GM12878 (cell line): ENCODE data around the gene POLD4. TPM values are rescaled to one million over a fixed set of nuclear protein-coding genes. Genes with fewer than 3 reads are reported as not detected.

Experiments
- ATF7 ChIP-seq: fragments of 450-650 bp; IDR thresholded peaks from 2 replicates; pipeline ENCODE4 v1.6.1; 2016; ENCODE audit warnings: low read depth, mild to moderate bottlenecking
- BCL11A ChIP-seq: IDR thresholded peaks from 2 replicates; pipeline ENCODE4 v1.6.1; 2011; ENCODE audit warnings: low read depth, low read length
- BCL3 ChIP-seq: IDR thresholded peaks from 2 replicates; pipeline ENCODE4 v1.6.1; 2011; ENCODE audit warnings: borderline replicate concordance, low read depth, mild to moderate bottlenecking, moderate library complexity, low read length; ENCODE audit not compliant: insufficient read depth, poor library complexity, severe bottlenecking
- BMI1 ChIP-seq: fragments of 450-650 bp; IDR thresholded peaks from 2 replicates; pipeline ENCODE4 v1.6.1; 2016; ENCODE audit warnings: mild to moderate bottlenecking, moderate library complexity, borderline replicate concordance
- CBX3 ChIP-seq: fragments of 200-600 bp; sonication (generic); IDR thresholded peaks from 2 replicates; pipeline ENCODE4 v1.6.1; 2016; ENCODE audit warnings: low read depth, borderline replicate concordance
- CHD1 ChIP-seq: IDR thresholded peaks from 2 replicates; pipeline ENCODE4 v1.6.1; 2012; ENCODE audit warnings: low read depth, low read length, improper control_type of control experiment
- CREM ChIP-seq: IDR thresholded peaks from 2 replicates; pipeline ENCODE4 v1.6.1; 2014; ENCODE audit warnings: antibody characterized with exemption, low read depth
- DPF2 ChIP-seq: fragments of 450-650 bp; IDR thresholded peaks from 2 replicates; pipeline ENCODE4 v1.6.1; 2017; ENCODE audit warnings: mild to moderate bottlenecking
- GATAD2B ChIP-seq: fragments of 450-650 bp; conservative IDR thresholded peaks from 2 replicates; pipeline ENCODE4 v1.6.1; 2017; ENCODE audit warnings: low read depth, mild to moderate bottlenecking, moderate library complexity
- HDGF ChIP-seq: fragments of 450-650 bp; IDR thresholded peaks from 2 replicates; pipeline ENCODE4 v1.6.1; 2016; ENCODE audit warnings: antibody characterized with exemption
- IKZF1 ChIP-seq: fragments of 450-650 bp; conservative IDR thresholded peaks from 2 replicates; pipeline ENCODE4 v1.6.1; 2017; ENCODE audit warnings: antibody characterized with exemption, mild to moderate bottlenecking
- IKZF2 ChIP-seq, 2 experiments: fragments of 450-650 bp; IDR thresholded peaks; 2 replicates each; pipeline ENCODE4 v1.6.1; 2017; ENCODE audit warnings: mild to moderate bottlenecking in 2 of 2, moderate library complexity in 2 of 2
- JUNB ChIP-seq: IDR thresholded peaks from 2 replicates; pipeline ENCODE4 v1.6.1; 2016; ENCODE audit warnings: antibody characterized with exemption, mild to moderate bottlenecking
- KAT2A ChIP-seq: conservative IDR thresholded peaks from 2 replicates; pipeline ENCODE4 v1.6.1; 2011; ENCODE audit warnings: low read depth, low read length; ENCODE audit not compliant: control insufficient read depth
- MEF2A ChIP-seq: IDR thresholded peaks from 2 replicates; pipeline ENCODE4 v1.6.1; 2011; ENCODE audit warnings: low read depth, mild to moderate bottlenecking, low read length, moderate library complexity; ENCODE audit not compliant: insufficient read depth
- NFIC ChIP-seq: IDR thresholded peaks from 2 replicates; pipeline ENCODE4 v1.6.1; 2012; ENCODE audit warnings: low read depth, mild to moderate bottlenecking, inconsistent platforms, low read length, moderate library complexity
- NR2F1 ChIP-seq: fragments of 450-650 bp; conservative IDR thresholded peaks from 2 replicates; pipeline ENCODE4 v1.6.1; 2017; ENCODE audit warnings: mild to moderate bottlenecking
- PAX5 ChIP-seq: IDR thresholded peaks from 2 replicates; pipeline ENCODE4 v1.6.1; 2011; ENCODE audit warnings: low read depth, low read length, borderline replicate concordance
- RELA ChIP-seq: fragments of 450-650 bp; IDR thresholded peaks from 2 replicates; pipeline ENCODE4 v1.8.0; 2014; ENCODE audit warnings: borderline replicate concordance; ENCODE audit not compliant: partially characterized antibody
- RUNX3 ChIP-seq: IDR thresholded peaks from 2 replicates; pipeline ENCODE4 v1.6.1; 2012; ENCODE audit warnings: low read length, inconsistent platforms
- SIX5 ChIP-seq: IDR thresholded peaks from 2 replicates; pipeline ENCODE4 v1.6.1; 2011; ENCODE audit warnings: mild to moderate bottlenecking, low read depth, low read length, moderate library complexity; ENCODE audit not compliant: severe bottlenecking
- SPI1 ChIP-seq: IDR thresholded peaks from 2 replicates; pipeline ENCODE4 v1.6.1; 2011; ENCODE audit warnings: low read depth, mild to moderate bottlenecking, low read length, moderate library complexity, borderline replicate concordance; ENCODE audit not compliant: insufficient read depth
- SREBF1 ChIP-seq: IDR thresholded peaks from 2 replicates; pipeline ENCODE4 v1.6.1; 2012; ENCODE audit warnings: mild to moderate bottlenecking, low read length
- SRF ChIP-seq, 2 experiments: IDR thresholded peaks; 2 replicates each; pipeline ENCODE4 v1.6.1; 2011; ENCODE audit warnings: low read depth in 2 of 2, low read length in 2 of 2, mild to moderate bottlenecking in 1 of 2, moderate library complexity in 1 of 2
- TAF1 ChIP-seq: IDR thresholded peaks from 2 replicates; pipeline ENCODE4 v1.6.1; 2011; ENCODE audit warnings: mild to moderate bottlenecking, low read depth, low read length, borderline replicate concordance
- USF1 ChIP-seq: IDR thresholded peaks from 2 replicates; pipeline ENCODE4 v1.6.1; 2011; ENCODE audit warnings: borderline replicate concordance, low read depth, mild to moderate bottlenecking, moderate library complexity, mixed read lengths, low read length; ENCODE audit not compliant: insufficient read depth; ENCODE audit errors: extremely low read length
- YY1 ChIP-seq: IDR thresholded peaks from 2 replicates; pipeline ENCODE4 v1.6.1; 2011; ENCODE audit warnings: low read depth, mild to moderate bottlenecking, low read length
- ZNF384 ChIP-seq: IDR thresholded peaks from 2 replicates; pipeline ENCODE4 v1.6.1; 2012; ENCODE audit warnings: low read depth, mild to moderate bottlenecking, low read length, improper control_type of control experiment, borderline replicate concordance
- ZNF592 ChIP-seq: fragments of 450-650 bp; IDR thresholded peaks from 2 replicates; pipeline ENCODE4 v1.6.1; 2017; ENCODE audit warnings: mild to moderate bottlenecking, moderate library complexity
- polyA plus RNA-seq, 11 experiments: library from polyadenylated mRNA; depleted of rRNA in 4 of 11; unstranded in 6 of 11; stranded (reverse) in 5 of 11; fragments of >200 nt; fragmentation: Nextera tagmentation in 4 of 11; fragmentation: Illumina TruSeq in 1 of 11; extraction: Ambion mirVana in 4 of 11; extraction: Trizol in 1 of 11; gene quantifications; 1 replicate in 1 of 11; 2 replicates in 10 of 11; pipeline versions ENCODE4 v1.2.1 to v1.2.3, GENCODE V29; 2011 to 2016; ENCODE audit warnings: inconsistent platforms in 2 of 11, missing spikeins in 2 of 11, low read depth in 1 of 11
- total RNA-seq, 4 experiments: library from RNA; depleted of rRNA in 3 of 4; stranded (reverse); fragments of >200 nt in 3 of 4; fragmentation: Illumina TruSeq in 1 of 4; extraction: Trizol in 1 of 4; gene quantifications; 2 replicates each; pipeline versions ENCODE4 v1.2.1 to v1.2.3, GENCODE V29; 2013 to 2021

The POLD4 gene
- total and polyA plus RNA-seq, 10 of the 15 experiments (the other 5 are each of a cell fraction or from before 2014, with no cell fraction given), result 8.1 to 176 (median 88.1) TPM

- TF ChIP-seq RUNX3, result peak; percentile 92
- no peak for TF ChIP-seq SRF (IDR thresholded peaks at IDR 0.05; ENCODE audit: low read depth in 2 of 2, low read length in 2 of 2)
- TF ChIP-seq USF1, result no peak
- no peak for TF ChIP-seq CHD1
- no peak for TF ChIP-seq JUNB
- TF ChIP-seq ZNF384, result peak; percentile 74; the same call in 1 of the 2 replicates
- TF ChIP-seq CBX3, result no peak
- TF ChIP-seq BMI1, result no peak
- TF ChIP-seq ZNF592, result no peak
- TF ChIP-seq SREBF1, result no peak
- no peak for TF ChIP-seq MEF2A
- peak; percentile 73; the same call in 1 of the 2 replicates for TF ChIP-seq PAX5
- TF ChIP-seq ATF7, result peak; percentile 60
- TF ChIP-seq IKZF2 (IDR thresholded peaks at IDR 0.05), result peak; percentile 74 to 86
- no peak for TF ChIP-seq HDGF
- peak; percentile 25; the same call in 1 of the 2 replicates for TF ChIP-seq NR2F1
- no peak for TF ChIP-seq YY1
- TF ChIP-seq KAT2A, result no peak
- no peak for TF ChIP-seq GATAD2B
- TF ChIP-seq BCL11A, result no peak; the same call in 1 of the 2 replicates
- TF ChIP-seq TAF1, result no peak
- no peak for TF ChIP-seq SPI1
- no peak for TF ChIP-seq BCL3
- TF ChIP-seq NFIC, result no peak; the same call in 1 of the 2 replicates
- TF ChIP-seq SIX5, result no peak
- no peak for TF ChIP-seq RELA
- TF ChIP-seq CREM, result no peak
- no peak for TF ChIP-seq DPF2
- TF ChIP-seq IKZF1, result no peak; the same call in 1 of the 2 replicates
These were observed 15.3 kb upstream of the POLD4 start (continued) for GRCh38 chr11:67368621-67369020.
